Body of pancreas (tissue), 4 donors: ENCODE measurements around the gene IKZF3. TPM values are rescaled to one million over a fixed set of nuclear protein-coding genes. Genes with fewer than 3 reads are reported as not detected.

Experiments used
- ATAC-seq: fragments of 150-250 bp; one replicate; pipeline ENCODE4 v1.9.1; 2016
- DNase-seq, 4 donors: peaks; one replicate each; pipeline ENCODE4 v3.0.0-alpha.2; 2019
- H3K27ac ChIP-seq, 4 donors: fragments of 200-600 bp; sonication (generic); 1 replicate in 3 of 4; 2 replicates in 1 of 4; pipeline versions ENCODE4 v1.5.1 to v1.6.1; 2016 to 2019; ENCODE audit warnings: mild to moderate bottlenecking in 1 of 4, mixed read lengths in 1 of 4, moderate library complexity in 1 of 4
- H3K27me3 ChIP-seq, 2 donors: fragments of 200-600 bp; sonication (generic); one replicate each; pipeline ENCODE4 v1.6.0; 2016; ENCODE audit warnings: mild to moderate bottlenecking in 1 of 2
- H3K36me3 ChIP-seq, 2 donors: fragments of 200-600 bp; sonication (generic); replicated peaks in 1 of 2; 2 replicates each; pipeline ENCODE4 v1.5.1; 2016; ENCODE audit warnings: low read depth in 2 of 2; ENCODE audit not compliant: insufficient read depth in 1 of 2
- H3K4me1 ChIP-seq: fragments of 200-600 bp; sonication (generic); one replicate; pipeline ENCODE4 v1.6.0; 2016
- H3K4me3 ChIP-seq, 2 donors: fragments of 200-600 bp; sonication (generic); 1 replicate in 1 of 2; 2 replicates in 1 of 2; pipeline ENCODE4 v1.5.1; 2016 to 2019
- H3K9me3 ChIP-seq, 3 donors: fragments of 200-600 bp; sonication (generic); 1 replicate in 2 of 3; 2 replicates in 1 of 3; pipeline ENCODE4 v1.5.1; 2016
- POLR2A ChIP-seq, 3 donors: fragments of 450-650 bp; IDR thresholded peaks; one replicate each; pipeline ENCODE4 v1.6.1; 2016; ENCODE audit warnings: antibody characterized with exemption in 3 of 3, mild to moderate bottlenecking in 2 of 3
- WGBS, 2 donors: methylation state at CpG; one replicate each; pipeline ENCODE4 v1.1.5; 2017; 5-methylcytosine and 5-hydroxymethylcytosine counted together
- intact Hi-C: fragments of 100-400 bp; cut with DNase I; formaldehyde crosslinking; loops from one replicate; pipeline ENCODE4 v1.15.1; 2023
- total RNA-seq, 2 donors: library from RNA; depleted of rRNA; stranded (reverse); fragments of >200 nt; gene quantifications; one replicate each; pipeline ENCODE4 v1.1.0, GENCODE V29; 2016
- TF ChIP-seq, protein P1 (sequence below), 7 experiments: fragments of 450-650 bp in 4 of 7; fragments of 200-600 bp in 3 of 7; sonication (generic) in 3 of 7; IDR thresholded peaks; one replicate each; pipeline ENCODE4 v1.5.1; 2016 to 2019; ENCODE audit warnings: antibody characterized with exemption in 7 of 7

The IKZF3 gene
- total RNA-seq, 2 donors from 2014 or later: 0.78 to 0.99 TPM

DNA sequence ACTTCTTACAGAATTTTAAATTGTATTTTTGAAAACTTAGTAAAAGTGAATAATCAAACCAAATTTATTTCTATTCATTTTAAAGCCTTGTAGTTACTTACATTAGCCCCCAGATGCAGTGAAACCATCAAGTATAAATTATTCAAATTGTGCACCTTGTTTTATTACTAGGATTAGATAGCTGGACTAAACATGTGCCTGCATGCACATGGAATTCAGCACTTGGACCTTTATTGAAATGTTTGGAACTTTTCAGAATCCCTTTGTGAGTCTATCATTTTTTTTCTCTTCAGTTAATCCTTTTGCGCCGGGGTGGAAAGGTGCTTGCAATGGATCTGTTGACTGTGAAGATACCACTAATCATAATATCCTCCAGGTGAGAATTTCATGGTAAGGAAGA, 8.6 kb upstream of the IKZF3 start:
- Histone ChIP-seq H3K4me3 (no peak overlapping the region), H3K9me3 (no peaks in the 10 kb centered on the region), H3K36me3 (no peaks in the 10 kb centered on the region), H3K4me1 (no peaks in the 10 kb centered on the region), H3K27ac (no peak overlapping the region), H3K27me3 (peaks cover 0 to 5% of the 10 kb centered on the region in 2 donors)
- DNase-seq (no peak), ATAC-seq (no peak)
- intact Hi-C loops: no loop called here
- WGBS, 2 donors: 24 to 68% methylated on average over 2 of the region's 2 CpGs
- TF ChIP-seq, protein P1, sequence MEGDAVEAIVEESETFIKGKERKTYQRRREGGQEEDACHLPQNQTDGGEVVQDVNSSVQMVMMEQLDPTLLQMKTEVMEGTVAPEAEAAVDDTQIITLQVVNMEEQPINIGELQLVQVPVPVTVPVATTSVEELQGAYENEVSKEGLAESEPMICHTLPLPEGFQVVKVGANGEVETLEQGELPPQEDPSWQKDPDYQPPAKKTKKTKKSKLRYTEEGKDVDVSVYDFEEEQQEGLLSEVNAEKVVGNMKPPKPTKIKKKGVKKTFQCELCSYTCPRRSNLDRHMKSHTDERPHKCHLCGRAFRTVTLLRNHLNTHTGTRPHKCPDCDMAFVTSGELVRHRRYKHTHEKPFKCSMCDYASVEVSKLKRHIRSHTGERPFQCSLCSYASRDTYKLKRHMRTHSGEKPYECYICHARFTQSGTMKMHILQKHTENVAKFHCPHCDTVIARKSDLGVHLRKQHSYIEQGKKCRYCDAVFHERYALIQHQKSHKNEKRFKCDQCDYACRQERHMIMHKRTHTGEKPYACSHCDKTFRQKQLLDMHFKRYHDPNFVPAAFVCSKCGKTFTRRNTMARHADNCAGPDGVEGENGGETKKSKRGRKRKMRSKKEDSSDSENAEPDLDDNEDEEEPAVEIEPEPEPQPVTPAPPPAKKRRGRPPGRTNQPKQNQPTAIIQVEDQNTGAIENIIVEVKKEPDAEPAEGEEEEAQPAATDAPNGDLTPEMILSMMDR (IDR thresholded peaks at IDR 0.05): peak in 4 of 7 experiments; percentile 14 to 57 (median 34)
- no peak for TF ChIP-seq POLR2A (IDR thresholded peaks at IDR 0.05)

DNA sequence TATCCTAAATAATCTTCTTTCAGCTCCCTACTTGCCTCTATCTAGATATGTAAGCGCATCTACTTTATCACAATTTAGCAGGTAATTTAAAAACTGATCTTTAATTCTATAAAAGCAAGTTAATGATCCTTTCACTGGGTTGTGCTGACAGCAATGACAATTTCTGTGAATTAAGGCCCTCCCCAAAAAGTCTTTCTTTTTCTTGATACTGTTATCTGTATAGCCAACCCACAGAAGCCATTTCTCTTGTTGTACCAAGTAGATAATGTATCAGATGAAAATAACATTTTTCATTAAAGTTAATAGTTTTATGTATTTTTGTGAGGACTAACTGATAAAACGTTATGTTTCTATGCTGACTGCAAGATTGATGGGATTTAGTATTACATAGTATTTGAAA, 7.7 kb upstream of the IKZF3 start:
- H3K36me3 ChIP-seq: no peaks in the 10 kb centered on the region
- no peak overlapping the region for H3K27ac ChIP-seq
- no peak overlapping the region for H3K4me3 ChIP-seq
- no peaks in the 10 kb centered on the region for H3K9me3 ChIP-seq
- TF ChIP-seq, protein P1 (IDR thresholded peaks at IDR 0.05): no peak
- TF ChIP-seq POLR2A (IDR thresholded peaks at IDR 0.05): no peak
- peaks cover 0 to 5% of the 10 kb centered on the region in 2 donors for H3K27me3 ChIP-seq
- intact Hi-C loops: no loop called here
- ATAC-seq: no peak
- 56 to 58% methylated on average over 2 of the region's 2 CpGs for WGBS, 2 donors
- DNase-seq: no peak
- H3K4me1 ChIP-seq: no peaks in the 10 kb centered on the region

DNA sequence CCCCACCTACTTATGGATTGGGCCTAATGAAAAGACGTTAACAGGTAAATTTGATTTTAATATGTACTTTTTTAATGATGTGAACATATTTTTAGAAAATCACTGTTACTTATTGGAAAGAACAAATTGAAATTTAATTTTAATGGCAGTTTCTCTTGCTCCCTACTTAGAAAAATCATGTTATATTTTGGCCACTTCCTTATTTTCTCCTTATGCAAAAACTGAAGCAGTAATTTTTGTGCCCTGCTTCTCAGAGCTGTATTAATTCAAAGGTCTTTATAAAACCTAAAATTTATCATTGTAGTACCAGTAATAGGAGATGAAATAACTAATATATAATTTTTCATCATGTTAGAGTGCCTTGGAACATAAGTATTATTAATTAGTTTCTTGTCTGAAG, 6.7 kb upstream of the IKZF3 start:
- no peaks in the 10 kb centered on the region for H3K4me1 ChIP-seq
- ATAC-seq: no peak
- no peak overlapping the region for H3K4me3 ChIP-seq
- intact Hi-C loops: no loop called here
- DNase-seq: no peak
- H3K27me3 ChIP-seq: peaks cover 0 to 5% of the 10 kb centered on the region in 2 donors
- no peak overlapping the region for H3K27ac ChIP-seq
- TF ChIP-seq, protein P1 (IDR thresholded peaks at IDR 0.05): no peak
- no peak for TF ChIP-seq POLR2A (IDR thresholded peaks at IDR 0.05)
- no peaks in the 10 kb centered on the region for H3K36me3 ChIP-seq
- 90% methylated on average over 1 of the region's 1 CpG for WGBS, 2 donors
- no peaks in the 10 kb centered on the region for H3K9me3 ChIP-seq

GRCh38 chr17:39868554-39868942, 4.4 kb upstream of the IKZF3 start:
- H3K36me3 ChIP-seq: no peaks in the 10 kb centered on the region
- 74 to 81% methylated on average over 17 of the region's 17 CpGs for WGBS, 2 donors
- H3K9me3 ChIP-seq: no peaks in the 10 kb centered on the region
- H3K27ac ChIP-seq: no peak overlapping the region
- intact Hi-C loops: no loop called here
- DNase-seq (no peak), ATAC-seq (no peak)
- H3K27me3 ChIP-seq: peaks cover 0 to 13% of the 10 kb centered on the region in 2 donors
- TF ChIP-seq POLR2A (IDR thresholded peaks at IDR 0.05): no peak
- TF ChIP-seq, protein P1 (IDR thresholded peaks at IDR 0.05): no peak
- peaks cover 8% of the 10 kb centered on the region for H3K4me1 ChIP-seq
- no peak overlapping the region for H3K4me3 ChIP-seq

DNA sequence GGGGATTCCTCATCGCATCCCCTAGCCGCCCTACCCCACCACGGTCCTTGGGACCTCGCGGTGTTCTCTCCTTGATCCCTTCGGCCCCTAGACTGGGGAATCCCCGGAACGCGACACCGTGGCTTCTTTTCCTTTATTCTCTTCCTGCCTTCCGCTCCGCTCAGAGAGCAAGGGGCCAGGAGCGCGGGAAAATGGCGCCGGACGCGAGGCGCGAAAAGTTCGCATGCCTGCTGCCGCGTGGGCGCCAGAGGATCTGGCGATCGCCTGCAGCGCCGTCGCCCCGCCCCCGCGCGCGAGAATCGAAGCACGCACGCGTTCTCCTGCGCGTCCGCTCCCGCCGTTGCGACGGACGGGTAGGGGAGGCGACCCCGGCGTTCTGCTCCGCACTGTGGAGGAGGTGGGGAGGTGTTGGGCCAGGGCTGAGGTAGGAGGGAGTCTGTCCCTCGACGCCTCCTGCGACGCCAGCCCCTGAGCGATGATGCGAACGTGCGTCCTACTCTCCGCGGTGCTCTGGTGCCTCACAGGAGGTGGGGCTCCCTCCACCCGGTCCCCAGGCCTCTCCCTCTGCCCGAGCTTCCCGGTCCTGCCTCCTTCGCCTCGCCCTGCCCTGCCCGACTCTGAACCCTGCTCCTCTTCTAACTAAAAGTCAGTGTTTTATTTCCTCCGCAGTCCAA, 3.9 kb upstream of the IKZF3 start, which contains the start of gene ZPBP2:
TSS of gene ZPBP2 (plus strand) at position 323 of the 674 bp plus-strand sequence. CDS start at position 476, 153 bp downstream.
- DNase-seq (no peak), ATAC-seq (no peak)
- H3K4me1 ChIP-seq: peaks cover 8% of the 10 kb centered on the region
- no peaks in the 10 kb centered on the region for H3K9me3 ChIP-seq
- intact Hi-C loops: no loop called here
- no peak within 1 kb of the TSS for H3K4me3 ChIP-seq
- WGBS, 2 donors: 20 to 36% methylated on average over 37 to 65 of the region's 67 CpGs
- H3K27me3 ChIP-seq: peaks cover 0 to 13% of the 10 kb centered on the region in 2 donors
- H3K27ac ChIP-seq: no peak within 1 kb of the TSS
- H3K36me3 ChIP-seq: no peaks in the 10 kb centered on the region
- no peak for TF ChIP-seq POLR2A (IDR thresholded peaks at IDR 0.05)
- TF ChIP-seq, protein P1 (IDR thresholded peaks at IDR 0.05): no peak
